ENCODE results near the gene PAQR7.
A peak's percentile ranks its signal among the peaks of the same experiment; 100 is the strongest.

Gene PAQR7

DNA sequence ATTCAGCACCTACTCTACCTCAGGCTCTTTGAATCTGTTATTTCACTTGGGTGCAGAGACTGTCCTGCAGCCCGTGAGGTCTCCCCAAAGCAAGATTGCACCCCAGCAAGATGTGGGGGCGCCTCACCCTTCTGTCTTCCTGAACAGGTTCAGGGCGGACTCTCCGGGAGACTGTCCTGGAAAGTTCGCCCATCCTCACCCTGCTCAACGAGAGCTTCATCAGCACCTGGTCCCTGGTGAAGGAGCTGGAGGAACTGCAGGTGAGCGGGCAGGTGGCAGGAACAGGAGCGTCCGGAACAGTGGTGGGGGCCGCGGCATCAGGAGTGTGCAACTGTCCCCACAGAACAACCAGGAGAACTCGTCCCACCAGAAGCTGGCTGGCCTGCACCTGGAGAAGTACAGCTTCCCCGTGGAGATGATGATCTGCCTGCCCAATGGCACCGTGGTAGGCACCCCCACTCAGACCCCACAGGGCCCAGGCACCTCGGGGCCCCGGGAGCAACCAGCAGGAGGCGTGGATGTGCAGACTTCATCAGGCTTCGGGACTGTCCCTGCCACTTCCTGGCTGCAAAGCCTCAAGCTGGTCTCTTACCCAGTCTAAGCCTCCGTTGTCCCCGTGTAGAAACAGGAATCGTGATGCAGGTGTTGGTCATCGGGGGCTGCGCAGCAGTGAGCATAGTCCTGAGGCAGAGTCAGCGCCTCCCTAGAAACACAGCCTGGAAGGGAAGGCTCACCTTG, 61.6 kb downstream of the PAQR7 start:
- H3K4me3 ChIP-seq (ENCODE audit: low read depth, low read length), result no peak overlapping the region
- TF ChIP-seq, protein P1, sequence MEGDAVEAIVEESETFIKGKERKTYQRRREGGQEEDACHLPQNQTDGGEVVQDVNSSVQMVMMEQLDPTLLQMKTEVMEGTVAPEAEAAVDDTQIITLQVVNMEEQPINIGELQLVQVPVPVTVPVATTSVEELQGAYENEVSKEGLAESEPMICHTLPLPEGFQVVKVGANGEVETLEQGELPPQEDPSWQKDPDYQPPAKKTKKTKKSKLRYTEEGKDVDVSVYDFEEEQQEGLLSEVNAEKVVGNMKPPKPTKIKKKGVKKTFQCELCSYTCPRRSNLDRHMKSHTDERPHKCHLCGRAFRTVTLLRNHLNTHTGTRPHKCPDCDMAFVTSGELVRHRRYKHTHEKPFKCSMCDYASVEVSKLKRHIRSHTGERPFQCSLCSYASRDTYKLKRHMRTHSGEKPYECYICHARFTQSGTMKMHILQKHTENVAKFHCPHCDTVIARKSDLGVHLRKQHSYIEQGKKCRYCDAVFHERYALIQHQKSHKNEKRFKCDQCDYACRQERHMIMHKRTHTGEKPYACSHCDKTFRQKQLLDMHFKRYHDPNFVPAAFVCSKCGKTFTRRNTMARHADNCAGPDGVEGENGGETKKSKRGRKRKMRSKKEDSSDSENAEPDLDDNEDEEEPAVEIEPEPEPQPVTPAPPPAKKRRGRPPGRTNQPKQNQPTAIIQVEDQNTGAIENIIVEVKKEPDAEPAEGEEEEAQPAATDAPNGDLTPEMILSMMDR (conservative IDR thresholded peaks at IDR 0.05; ENCODE audit: low read depth, low read length), result peak; percentile 4
- DNase-seq (ENCODE audit: low read depth), result no peak

DNA sequence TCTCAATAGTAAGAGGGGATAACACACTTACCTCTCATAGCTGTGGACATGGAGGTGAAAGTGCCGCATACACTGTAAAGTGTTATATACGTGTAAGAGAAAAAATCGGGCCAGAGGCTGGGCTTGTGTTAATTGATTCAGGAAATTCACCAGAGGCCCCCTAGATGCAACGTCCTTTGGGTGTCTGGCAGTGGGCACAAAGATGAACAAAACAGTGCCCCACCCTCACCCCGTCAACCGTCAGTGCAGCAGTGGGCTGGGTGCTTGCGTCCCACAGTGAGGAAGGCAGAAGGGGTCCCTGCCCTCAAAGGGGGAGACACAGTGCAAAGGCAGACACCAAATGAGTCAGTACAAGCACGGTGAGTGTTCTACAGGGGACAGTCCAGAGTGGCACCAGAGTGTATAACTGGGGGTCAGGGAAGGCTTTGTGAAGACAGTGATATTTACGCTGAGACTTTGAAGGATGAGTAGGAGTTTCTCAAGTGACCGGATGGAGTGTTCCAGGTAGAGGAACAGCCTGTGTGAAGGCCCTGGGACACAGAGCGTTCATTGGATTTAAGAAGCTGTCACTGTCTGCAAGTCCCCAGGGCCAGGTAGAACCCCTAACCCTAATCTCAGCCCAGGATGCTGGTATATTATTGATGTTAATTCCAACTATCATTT, 62.3 kb downstream of the PAQR7 start:
- no peak overlapping the region for H3K4me3 ChIP-seq (ENCODE audit: low read depth, low read length)
- TF ChIP-seq, protein P1 (conservative IDR thresholded peaks at IDR 0.05; ENCODE audit: low read depth, low read length), result no peak
- DNase-seq (ENCODE audit: low read depth), result no peak

Measured in choroid plexus epithelial cell (primary cell).